Fibroblast of skin of right biceps (primary cell): ENCODE data around the gene EOLA1.
"Not testable (repeated sequence)": the region's sequence is repeated elsewhere in the genome, so short reads cannot be mapped to it uniquely, and the experiment has no call there.

Experiments used
- DNase-seq: peaks from one replicate; pipeline ENCODE4 v3.0.0-alpha.2; 2013

EOLA1 gene

GRCh38 chrX:149546962-149547361 is 6.2 kb downstream of the EOLA1 start:
- DNase-seq, result not testable (repeated sequence)

GRCh38 chrX:149547782-149548181 is 7.0 kb downstream of the EOLA1 start:
- not testable (repeated sequence) for DNase-seq

DNA sequence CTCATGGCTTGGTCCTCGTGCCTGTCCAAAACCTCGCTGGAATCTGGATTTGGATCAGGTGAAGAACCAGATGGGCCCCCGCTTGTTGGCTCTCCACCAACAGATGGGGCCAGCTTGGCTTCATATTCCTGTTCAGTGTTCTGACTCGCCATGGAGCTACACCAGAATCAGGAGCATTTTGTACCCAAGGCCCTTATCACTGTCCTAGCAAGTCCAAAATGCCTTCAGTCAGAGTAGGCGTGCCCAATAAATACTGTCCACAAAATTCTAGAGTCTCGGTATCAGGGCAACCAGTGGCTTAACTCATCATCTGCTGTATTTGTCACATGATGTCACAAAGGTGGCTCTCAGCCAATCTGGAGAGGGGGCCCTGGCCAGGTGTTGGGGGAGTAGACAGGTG is 8.9 kb downstream of the EOLA1 start, which contains the start of gene HSFX3:
HSFX3 (minus strand) TSS at position 224 of the 400 bp plus-strand sequence; CDS start at position 152, 72 bp downstream.
- not testable (repeated sequence) for DNase-seq

GRCh38 chrX:149550454-149550853 is 9.6 kb downstream of the EOLA1 start:
- not testable (repeated sequence) for DNase-seq

DNA sequence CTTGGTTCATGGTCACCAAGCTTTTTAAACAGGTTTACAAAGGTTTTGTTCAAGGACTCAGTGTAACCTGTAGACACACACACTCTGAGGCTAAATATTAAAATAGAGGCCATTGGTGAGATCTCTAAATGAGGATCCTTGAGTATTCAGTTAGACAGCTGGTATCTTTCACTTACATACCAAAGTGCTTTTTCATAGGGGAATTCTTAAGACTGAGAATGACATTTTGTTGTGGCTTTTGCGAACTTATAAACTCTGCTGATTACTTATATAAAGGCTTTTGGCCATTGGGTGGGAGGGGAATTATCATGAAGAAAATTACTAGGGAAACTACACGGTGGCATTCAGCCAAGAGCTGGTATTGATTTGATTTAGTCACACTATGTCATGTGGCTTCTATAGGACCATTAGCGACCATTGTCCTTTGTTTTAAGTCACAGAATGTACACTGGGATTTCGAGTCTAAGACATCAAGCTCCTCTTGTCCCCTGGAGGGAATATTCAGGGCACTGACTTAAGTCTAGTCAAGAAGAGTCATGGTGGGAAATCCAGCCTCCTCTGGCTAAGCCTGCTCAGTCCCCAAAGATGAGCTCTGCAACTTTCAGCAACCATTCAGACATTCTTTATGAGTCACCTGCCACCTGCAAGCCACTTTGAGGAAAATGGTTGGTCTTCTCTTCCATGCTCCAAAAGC is 10.6 kb downstream of the EOLA1 start:
- not testable (repeated sequence) for DNase-seq

GRCh38 chrX:149551939-149552248 is 11.1 kb downstream of the EOLA1 start:
- DNase-seq, result not testable (repeated sequence)

DNA sequence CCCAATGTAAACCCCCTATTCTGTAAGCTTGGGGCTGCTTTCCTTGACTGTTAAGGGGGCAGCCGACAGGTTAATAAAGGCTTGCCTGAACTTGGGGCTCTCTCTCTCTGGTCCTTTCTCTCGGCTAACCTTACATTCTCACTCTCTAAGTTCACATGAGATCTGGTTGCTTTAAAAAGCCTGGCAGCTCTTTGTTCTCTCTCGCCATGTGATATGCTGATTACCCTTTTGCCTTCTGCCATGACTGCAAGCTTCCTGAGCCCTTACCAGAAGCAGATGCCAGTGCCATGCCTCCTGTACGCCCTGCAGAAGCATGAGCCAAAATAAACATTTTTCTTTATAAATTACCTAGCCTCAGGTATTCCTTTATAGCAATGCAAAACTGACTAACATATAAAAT is 14.4 kb downstream of the EOLA1 start:
- not testable (repeated sequence) for DNase-seq

DNA sequence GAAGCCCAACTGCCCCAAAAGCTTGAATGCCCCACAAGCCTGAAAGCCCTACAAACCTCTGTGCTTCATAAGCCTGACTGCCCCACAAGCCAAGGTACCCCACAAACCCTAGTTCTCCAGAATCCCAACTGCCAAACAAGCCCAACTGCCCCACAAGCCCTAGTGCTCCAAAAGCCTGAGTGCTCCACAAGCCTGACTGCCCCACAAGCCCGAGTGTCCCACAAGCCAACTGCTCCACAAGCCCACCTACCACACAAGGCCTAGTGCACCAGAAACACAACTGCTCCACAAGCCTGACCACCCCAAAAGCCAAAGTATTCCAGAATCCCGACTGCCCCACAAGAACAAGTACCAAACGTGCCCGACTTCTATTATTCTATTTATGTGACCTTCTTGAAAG is 22.5 kb downstream of the EOLA1 start:
- no peak for DNase-seq

GRCh38 chrX:149567621-149568417 is 27.0 kb downstream of the EOLA1 start:
- DNase-seq, result no peak

DNA sequence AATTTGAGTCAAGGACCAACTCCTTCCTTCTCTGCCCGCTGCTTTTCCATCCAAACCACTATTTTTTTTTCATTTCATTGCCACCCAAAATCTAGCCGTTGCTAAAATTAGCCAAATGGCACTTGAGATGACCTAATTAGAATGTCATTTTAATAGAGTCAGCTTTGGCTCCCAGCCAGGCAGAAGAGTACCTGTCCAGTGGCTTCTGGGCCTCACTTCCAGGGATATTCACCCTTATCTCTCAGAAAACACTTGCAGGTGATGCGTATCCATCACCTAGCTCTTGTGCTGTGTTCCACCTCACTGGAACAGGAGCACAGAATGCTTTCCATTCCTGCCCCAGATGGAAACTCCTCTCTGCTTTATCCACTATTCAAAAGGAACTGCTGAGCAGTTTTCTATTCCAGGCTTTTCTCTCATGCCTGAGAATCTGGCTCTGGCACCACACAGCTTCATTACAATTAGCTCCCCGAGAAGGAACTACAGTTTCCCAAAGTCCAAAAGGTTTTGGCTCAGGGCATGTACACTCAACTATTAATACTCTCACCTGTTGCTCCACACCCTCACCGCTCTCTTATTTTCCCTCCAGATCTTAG is 28.0 kb downstream of the EOLA1 start:
- DNase-seq, result no peak

GRCh38 chrX:149569770-149570169 is 29.0 kb downstream of the EOLA1 start:
- no peak for DNase-seq

GRCh38 chrX:149570668-149571067 is 29.9 kb downstream of the EOLA1 start:
- peak; percentile 14 for DNase-seq

- no peak for DNase-seq
Observed at GRCh38 chrX:149571770-149572169, 31.0 kb downstream of the EOLA1 start.

DNA sequence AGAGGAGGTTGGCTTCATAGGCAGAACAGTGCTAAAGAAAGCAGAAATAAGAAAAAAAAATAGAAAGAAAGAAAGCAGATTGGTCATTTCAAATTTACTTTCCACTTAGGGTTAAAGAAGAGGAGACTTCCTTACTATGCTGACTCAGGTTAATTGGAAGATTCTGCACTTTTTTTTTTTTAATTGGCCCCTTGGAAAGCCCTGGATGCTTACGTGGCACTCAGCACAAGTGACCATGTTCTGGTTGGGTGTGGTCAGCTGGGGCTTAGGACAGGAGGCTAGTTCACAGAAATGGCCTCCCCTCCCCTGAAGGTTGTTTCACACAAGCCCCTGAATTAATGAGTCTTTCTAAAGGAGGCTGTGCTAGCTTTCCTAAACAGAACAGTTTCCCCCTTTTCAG is 31.9 kb downstream of the EOLA1 start:
- DNase-seq, result no peak

GRCh38 chrX:149573456-149573855 is 32.6 kb downstream of the EOLA1 start:
- not testable (repeated sequence) for DNase-seq

DNA sequence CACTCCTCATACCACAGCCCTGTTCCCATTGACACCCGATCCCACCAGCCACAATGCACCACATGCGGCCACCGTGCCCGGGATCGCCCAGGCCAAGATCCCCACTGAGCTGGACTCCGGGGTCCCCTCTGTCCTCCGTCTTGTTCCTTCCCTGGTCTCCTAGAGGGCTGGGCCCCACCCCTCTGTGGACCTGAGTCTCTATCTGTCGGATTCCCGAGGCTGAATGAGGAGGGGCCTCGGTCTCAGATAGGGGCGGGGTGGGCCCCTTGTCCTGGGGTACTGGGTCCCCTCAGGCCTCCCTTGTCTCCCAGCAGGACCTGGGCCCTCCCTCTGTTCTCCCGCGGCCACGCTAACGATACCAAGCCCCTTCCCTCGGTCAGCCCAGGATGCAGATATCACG is 44.8 kb downstream of the EOLA1 start:
- DNase-seq, result not testable (repeated sequence)

GRCh38 chrX:149587359-149587758 is 46.5 kb downstream of the EOLA1 start, which contains the start of gene MAGEA9B:
TSS of gene MAGEA9B (minus strand) at chrX:149587459. CDS start at chrX:149583179, 4,280 bp downstream.
- not testable (repeated sequence) for DNase-seq

DNA sequence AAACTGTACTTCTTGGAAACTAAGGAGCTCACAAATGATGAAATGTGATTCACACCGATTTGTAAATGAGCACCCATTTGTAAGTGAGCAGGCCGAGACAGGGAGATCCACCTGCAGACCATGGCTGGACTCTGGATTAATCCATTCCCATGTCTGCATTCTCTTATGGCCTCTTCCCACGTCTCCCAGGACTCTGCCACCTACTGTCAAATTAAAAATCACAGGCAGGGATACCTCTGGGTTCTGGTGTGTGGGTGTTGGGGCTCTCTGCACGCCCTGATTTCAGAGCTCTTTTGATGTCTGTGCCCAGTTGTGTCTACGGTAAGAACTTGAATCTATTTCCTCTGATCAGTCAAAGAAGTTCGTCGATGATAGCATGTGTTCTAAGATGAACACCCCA is 50.2 kb downstream of the EOLA1 start:
- not testable (repeated sequence) for DNase-seq

- DNase-seq, result not testable (repeated sequence)
Observed at GRCh38 chrX:149595214-149595613, 54.4 kb downstream of the EOLA1 start, which contains the start of gene HSFX2. TSS of gene HSFX2 (minus strand) at chrX:149595314. CDS start at chrX:149594700, 614 bp downstream.

GRCh38 chrX:149595943-149596342 is 55.1 kb downstream of the EOLA1 start:
- DNase-seq, result not testable (repeated sequence)
